RWPE2 (cell line): ENCODE measurements around the gene HDDC3.

Source experiments
- ATAC-seq: fragments of 200-7000 bp; cut with Tn5 transposase; 3 replicates; pipeline ENCODE4 v1.9.1; 2021; ENCODE audit warnings: low read depth
- DNase-seq: peaks from one replicate; pipeline ENCODE4 v3.0.0-alpha.2; 2020; ENCODE audit warnings: low spot score
- H3K27ac ChIP-seq: fragments of 450-650 bp; 2 replicates; pipeline ENCODE4 v1.5.1; 2017; ENCODE audit warnings: mild to moderate bottlenecking; ENCODE audit not compliant: poor library complexity, severe bottlenecking
- H3K27me3 ChIP-seq: fragments of 250-450 bp; sonication (Bioruptor Pico); 2 replicates; pipeline ENCODE4 v1.5.1; 2021; ENCODE audit warnings: mild to moderate bottlenecking, moderate library complexity; ENCODE audit not compliant: insufficient read depth, poor library complexity, severe bottlenecking
- H3K36me3 ChIP-seq: fragments of 250-450 bp; sonication (Bioruptor Pico); 2 replicates; pipeline ENCODE4 v1.5.1; 2020; ENCODE audit warnings: low read depth, mild to moderate bottlenecking, moderate library complexity
- H3K4me1 ChIP-seq: fragments of 250-450 bp; sonication (Bioruptor Pico); 2 replicates; pipeline ENCODE4 v1.5.1; 2021; ENCODE audit warnings: mild to moderate bottlenecking, moderate library complexity; ENCODE audit not compliant: insufficient read depth, poor library complexity, severe bottlenecking
- H3K4me3 ChIP-seq: fragments of 250-450 bp; sonication (Bioruptor Pico); 2 replicates; pipeline ENCODE4 v1.5.1; 2021; ENCODE audit warnings: mild to moderate bottlenecking, moderate library complexity; ENCODE audit not compliant: severe bottlenecking
- H3K9me3 ChIP-seq: fragments of 250-450 bp; sonication (Bioruptor Pico); 2 replicates; pipeline ENCODE4 v1.5.1; 2021; ENCODE audit warnings: mild to moderate bottlenecking, moderate library complexity; ENCODE audit not compliant: severe bottlenecking
- TF ChIP-seq, protein P1 (sequence below): fragments of 450-650 bp; IDR thresholded peaks from one replicate; pipeline ENCODE4 v1.5.1; 2017; ENCODE audit warnings: mild to moderate bottlenecking, moderate library complexity; ENCODE audit not compliant: poor library complexity, severe bottlenecking

Gene HDDC3

DNA sequence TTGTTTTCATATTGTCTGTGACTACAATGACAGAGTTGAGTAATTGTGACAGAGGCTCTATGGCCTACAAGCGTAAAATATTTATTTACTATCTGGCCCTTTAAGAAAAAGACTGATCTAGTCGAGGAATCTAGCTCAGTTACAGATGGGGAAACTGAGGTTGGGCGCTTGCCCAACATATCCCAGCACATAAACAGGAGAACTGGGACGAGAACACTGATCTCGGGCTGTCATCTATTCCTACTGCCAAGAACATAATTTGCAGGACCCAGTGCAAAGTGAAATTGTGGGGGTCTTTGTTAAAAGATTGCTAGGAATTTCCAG lies 46.1 kb downstream of the HDDC3 start:
- H3K9me3 ChIP-seq: no peaks in the 10 kb centered on the region
- no peaks in the 10 kb centered on the region for H3K27me3 ChIP-seq
- TF ChIP-seq, protein P1, sequence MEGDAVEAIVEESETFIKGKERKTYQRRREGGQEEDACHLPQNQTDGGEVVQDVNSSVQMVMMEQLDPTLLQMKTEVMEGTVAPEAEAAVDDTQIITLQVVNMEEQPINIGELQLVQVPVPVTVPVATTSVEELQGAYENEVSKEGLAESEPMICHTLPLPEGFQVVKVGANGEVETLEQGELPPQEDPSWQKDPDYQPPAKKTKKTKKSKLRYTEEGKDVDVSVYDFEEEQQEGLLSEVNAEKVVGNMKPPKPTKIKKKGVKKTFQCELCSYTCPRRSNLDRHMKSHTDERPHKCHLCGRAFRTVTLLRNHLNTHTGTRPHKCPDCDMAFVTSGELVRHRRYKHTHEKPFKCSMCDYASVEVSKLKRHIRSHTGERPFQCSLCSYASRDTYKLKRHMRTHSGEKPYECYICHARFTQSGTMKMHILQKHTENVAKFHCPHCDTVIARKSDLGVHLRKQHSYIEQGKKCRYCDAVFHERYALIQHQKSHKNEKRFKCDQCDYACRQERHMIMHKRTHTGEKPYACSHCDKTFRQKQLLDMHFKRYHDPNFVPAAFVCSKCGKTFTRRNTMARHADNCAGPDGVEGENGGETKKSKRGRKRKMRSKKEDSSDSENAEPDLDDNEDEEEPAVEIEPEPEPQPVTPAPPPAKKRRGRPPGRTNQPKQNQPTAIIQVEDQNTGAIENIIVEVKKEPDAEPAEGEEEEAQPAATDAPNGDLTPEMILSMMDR: peak; percentile 87
- H3K27ac ChIP-seq: no peak overlapping the region
- H3K4me3 ChIP-seq: no peak overlapping the region
- ATAC-seq: no peak
- no peaks in the 10 kb centered on the region for H3K4me1 ChIP-seq
- no peaks in the 10 kb centered on the region; the same call in 1 of the 2 replicates for H3K36me3 ChIP-seq
- no peak for DNase-seq

DNA sequence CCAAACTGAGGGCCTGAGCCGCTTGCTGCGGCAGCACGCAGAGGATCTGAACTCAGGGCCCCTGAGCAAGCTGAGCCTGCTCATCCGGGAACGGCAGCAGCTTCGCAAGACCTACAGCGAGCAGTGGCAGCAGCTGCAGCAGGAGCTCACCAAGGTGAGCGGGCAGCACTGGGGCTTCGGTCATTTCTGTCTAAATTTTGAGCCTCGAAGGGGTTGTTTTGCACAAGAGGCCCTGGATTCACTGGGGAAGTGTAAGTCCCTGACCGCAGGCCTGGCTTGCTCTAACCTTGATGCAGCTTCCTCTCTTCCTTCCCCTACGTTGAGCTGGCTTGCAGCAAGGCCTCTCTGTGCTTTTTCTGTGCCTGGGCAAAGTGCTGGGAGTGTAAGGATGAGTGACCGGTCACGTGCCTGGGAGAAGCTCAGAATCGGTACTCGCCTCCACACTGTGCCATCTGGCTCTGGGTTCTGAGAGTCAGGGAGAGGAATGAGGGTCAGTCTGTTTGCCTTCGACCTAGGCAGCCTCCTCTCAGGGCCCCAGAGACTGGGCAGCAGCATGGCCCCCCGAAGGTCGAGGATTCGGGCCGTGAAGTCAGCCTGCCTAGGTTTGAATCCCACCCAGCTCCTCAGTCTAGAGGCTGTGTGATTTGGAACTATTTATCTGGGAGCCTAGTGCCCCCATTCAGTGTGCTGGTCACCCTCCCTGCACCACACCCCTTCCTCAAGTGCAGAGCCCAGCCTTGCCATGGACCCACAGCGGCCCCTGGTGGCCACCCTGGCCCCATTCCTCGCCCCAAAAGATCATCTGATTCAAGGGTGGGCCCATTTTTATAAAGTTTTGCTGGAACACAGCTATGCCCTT lies 46.7 kb downstream of the HDDC3 start:
- H3K36me3 ChIP-seq: peaks cover 2% of the 10 kb centered on the region
- ATAC-seq (peak; percentile 48), DNase-seq (no peak)
- TF ChIP-seq, protein P1: peak; percentile 100
- H3K27me3 ChIP-seq: no peaks in the 10 kb centered on the region
- no peaks in the 10 kb centered on the region for H3K4me1 ChIP-seq
- no peak overlapping the region for H3K4me3 ChIP-seq
- no peak overlapping the region for H3K27ac ChIP-seq
- no peaks in the 10 kb centered on the region for H3K9me3 ChIP-seq

DNA sequence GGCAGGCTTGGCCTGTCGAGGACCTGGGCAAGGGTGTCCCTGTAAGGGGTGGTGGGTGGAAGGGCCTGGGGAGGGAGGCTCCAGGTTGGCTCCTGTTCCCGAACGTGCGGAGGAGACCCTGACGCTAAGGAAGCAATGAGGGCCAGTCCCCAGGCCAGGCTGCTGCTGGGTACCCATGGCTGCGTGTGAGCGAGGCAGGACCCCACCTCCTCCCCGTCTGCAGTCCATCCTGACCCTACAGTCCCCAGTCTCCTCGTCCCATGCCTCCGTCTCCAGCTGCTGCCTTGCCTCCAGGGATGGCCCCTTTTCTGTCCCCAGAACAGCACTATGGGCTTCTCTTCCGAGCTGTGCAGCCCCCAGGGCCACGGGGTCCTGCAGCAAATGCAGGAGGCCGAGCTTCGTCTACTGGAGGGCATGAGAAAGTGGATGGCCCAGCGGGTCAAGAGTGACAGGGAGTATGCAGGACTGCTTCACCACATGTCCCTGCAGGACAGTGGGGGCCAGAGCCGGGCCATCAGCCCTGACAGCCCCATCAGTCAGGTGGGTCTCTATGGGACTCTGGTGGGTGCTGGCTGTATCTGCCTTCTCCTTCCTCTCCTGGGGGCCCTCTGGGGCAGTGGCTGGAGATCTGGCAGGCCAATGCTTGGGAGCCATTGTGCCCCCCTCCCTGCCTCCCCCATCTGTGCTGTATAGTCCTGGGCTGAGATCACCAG lies 47.5 kb downstream of the HDDC3 start:
- TF ChIP-seq, protein P1: no peak
- Histone ChIP-seq H3K27me3 (no peaks in the 10 kb centered on the region), H3K27ac (no peak overlapping the region), H3K4me1 (no peaks in the 10 kb centered on the region), H3K36me3 (peaks cover 10% of the 10 kb centered on the region), H3K9me3 (no peaks in the 10 kb centered on the region), H3K4me3 (no peak overlapping the region)
- DNase-seq (no peak), ATAC-seq (0 out of 3 replicates have a peak, but pooled peaks have one; percentile 0)

DNA sequence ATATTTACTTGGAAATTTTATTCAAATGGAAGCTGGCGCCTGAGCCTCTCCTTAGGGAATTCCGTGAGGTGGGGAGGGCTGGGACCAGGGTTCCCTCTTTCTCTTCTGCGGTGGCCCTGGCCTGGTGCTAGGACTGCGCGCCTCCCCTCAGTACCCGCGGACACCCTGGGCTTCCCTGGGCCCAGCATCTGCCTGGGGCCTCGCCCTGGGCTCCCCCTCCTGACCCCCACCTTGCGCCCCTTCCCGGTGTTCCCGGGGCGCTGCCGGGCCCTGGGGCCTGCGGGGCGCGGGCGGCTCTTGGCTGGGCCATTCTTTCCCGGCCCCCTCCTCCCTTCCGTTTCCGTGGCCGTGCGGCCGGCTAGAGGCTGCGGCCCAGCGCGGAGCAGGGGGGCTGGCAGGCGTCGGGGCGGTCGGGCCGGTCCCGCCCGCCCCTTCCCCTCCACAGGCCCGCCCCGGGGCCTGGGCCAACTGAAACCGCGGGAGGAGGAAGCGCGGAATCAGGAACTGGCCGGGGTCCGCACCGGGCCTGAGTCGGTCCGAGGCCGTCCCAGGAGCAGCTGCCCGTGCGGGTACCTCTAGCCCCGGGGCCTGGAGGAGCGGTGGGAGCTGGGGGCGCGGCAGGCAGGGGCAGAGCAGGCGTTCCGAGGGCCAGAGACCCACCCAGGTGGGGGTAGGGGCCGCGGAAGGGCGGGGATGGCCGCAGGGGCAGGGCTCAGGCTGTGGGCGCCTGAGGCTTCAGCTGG lies 48.2 kb downstream of the HDDC3 start, which contains the start of gene FES:
Gene FES (plus strand): TSS at position 529 of the 743 bp plus-strand sequence. CDS start 542 bp downstream, outside the sequence.
- TF ChIP-seq, protein P1: no peak
- ATAC-seq (no peak), DNase-seq (peak; percentile 73)
- Histone ChIP-seq H3K36me3 (peaks cover 14% of the 10 kb centered on the region), H3K4me3 (no peak within 1 kb of the TSS), H3K4me1 (no peaks in the 10 kb centered on the region), H3K27ac (no peak within 1 kb of the TSS), H3K9me3 (no peaks in the 10 kb centered on the region), H3K27me3 (no peaks in the 10 kb centered on the region)
